ENCODE measurements around the gene ZFP36L2. TPM values are rescaled to one million over a fixed set of nuclear protein-coding genes. Genes with fewer than 3 reads are reported as not detected.

Gene ZFP36L2
- total RNA-seq, 1 experiment from 2014 or later = 105 TPM

GRCh38 chr2:43219383-43220228 lies 6.8 kb downstream of the ZFP36L2 start:
- TF ChIP-seq CTCF (conservative IDR thresholded peaks at IDR 0.05) = no peak
- Histone ChIP-seq H3K56ac (ENCODE audit: insufficient read length, low read depth, low read length) (no peak overlapping the region), H2BK12ac (ENCODE audit: insufficient read length, low read depth, low read length) (no peak overlapping the region), H3K9ac (ENCODE audit: extremely low read depth, insufficient read length, low read length) (peak overlapping the region; percentile 6), H3K27ac (ENCODE audit: insufficient read length, low read depth, low read length) (peak overlapping the region; percentile 66), H3K9me3 (ENCODE audit: control insufficient read depth, low read depth, low read length) (no peaks in the 10 kb centered on the region), H3K23me2 (ENCODE audit: insufficient read length, low read depth, low read length, poor library complexity, severe bottlenecking) (peaks cover 11% of the 10 kb centered on the region), H3K27me3 (ENCODE audit: insufficient read depth, low read length) (no peaks in the 10 kb centered on the region), H2BK5ac (ENCODE audit: insufficient read length, low read length) (no peak overlapping the region), H3K18ac (ENCODE audit: insufficient read length, low read depth, low read length) (peak overlapping the region; percentile 10), H3T11ph (ENCODE audit: low read length) (no peak overlapping the region), H3K4me1 (ENCODE audit: insufficient read depth, low read length) (peaks cover 15% of the 10 kb centered on the region), H4K91ac (ENCODE audit: insufficient read length, low read depth, low read length) (no peak overlapping the region), H3K14ac (ENCODE audit: insufficient read depth, low read length) (0 out of 2 replicates have a peak overlapping the region, but pooled peaks have one; percentile 52), H4K20me1 (ENCODE audit: control insufficient read depth, insufficient read depth, insufficient read length) (peaks cover 3% of the 10 kb centered on the region), H3K23ac (ENCODE audit: insufficient read length, low read depth, low read length) (no peak overlapping the region), H2BK20ac (ENCODE audit: low read depth, low read length, poor library complexity, severe bottlenecking) (no peak overlapping the region), H3K79me1 (ENCODE audit: insufficient read depth, low read depth, low read length, poor library complexity, severe bottlenecking) (no peaks in the 10 kb centered on the region), H4K5ac (ENCODE audit: insufficient read length, low read depth, low read length) (peak overlapping the region; percentile 21), H2BK15ac (ENCODE audit: low read depth, low read length) (no peak overlapping the region), H2AK5ac (ENCODE audit: insufficient read length, low read length) (peak overlapping the region; percentile 66), H2AFZ (ENCODE audit: low read length) (no peak overlapping the region), H3K79me2 (ENCODE audit: insufficient read depth, low read length) (peaks cover 9% of the 10 kb centered on the region; the same call in 1 of the 2 replicates), H3K4ac (ENCODE audit: low read depth, low read length) (no peak overlapping the region), H3K4me2 (ENCODE audit: insufficient read depth, insufficient read length, low read length) (peak overlapping the region; percentile 60), H2BK120ac (ENCODE audit: low read depth, low read length, poor library complexity, severe bottlenecking) (no peak overlapping the region), H4K8ac (replicated peaks; ENCODE audit: insufficient read length, low read depth, low read length) (no peak overlapping the region)
- Mint-ChIP-seq H3K36me3 (ENCODE audit: insufficient read depth in 1 of 3, low read depth in 3 of 3) (peaks cover 11 to 28% (median 22%) of the 10 kb centered on the region in 3 experiments), H3K27me3 (ENCODE audit: low read depth) (peaks cover 1% of the 10 kb centered on the region; the same call in 1 of the 2 replicates), H3K4me3 (peak overlapping the region; percentile 69 to 84), H3K4me1 (peaks cover 66 to 80% of the 10 kb centered on the region in 2 experiments), H3K9me3 (peaks cover 0 to 2% of the 10 kb centered on the region in 2 experiments; a peak in 1 of 5 replicates), H3K27ac (peak overlapping the region; percentile 92 to 98 (median 98))
- DNase-seq = peak; percentile 87
- no CpG with 5 or more reads among the region's 35 CpGs for WGBS (ENCODE audit: extremely low coverage, insufficient read length, low lambda C conversion rate)
